ENCODE results near the gene TMEM255B.

GRCh38 chr13:113825841-113826240 is 66.8 kb downstream of the TMEM255B start:
- no peak for TF ChIP-seq EP300 (IDR thresholded peaks at IDR 0.05)
- TF ChIP-seq POLR2A (IDR thresholded peaks at IDR 0.05) = no peak
- no peak for TF ChIP-seq POLR2AphosphoS5 (IDR thresholded peaks at IDR 0.05)

Measured in upper lobe of left lung (tissue), 4 donors.